HCT116 (cell line): Measurements from ENCODE around the gene MTFR2.

ENCODE experiments used
- EGR1 ChIP-seq: IDR thresholded peaks from 2 replicates; pipeline ENCODE4 v1.6.1; 2012; ENCODE audit warnings: low read depth
- EZH2 ChIP-seq: fragments of 200-600 bp; sonication (generic); IDR thresholded peaks from 2 replicates; pipeline ENCODE4 v1.6.1; 2017; ENCODE audit warnings: antibody characterized with exemption, mixed run types
- EZH2phosphoT487 ChIP-seq: fragments of 200-600 bp; IDR thresholded peaks from 2 replicates; pipeline ENCODE4 v1.6.1; 2018; ENCODE audit warnings: antibody characterized with exemption, borderline replicate concordance
- FOSL1 ChIP-seq: IDR thresholded peaks from 2 replicates; pipeline ENCODE4 v1.6.1; 2012; ENCODE audit warnings: low read depth
- JUND ChIP-seq: IDR thresholded peaks from 2 replicates; pipeline ENCODE4 v1.6.1; 2012
- POLR2A ChIP-seq: IDR thresholded peaks from 2 replicates; pipeline ENCODE4 v1.7.0; 2011; ENCODE audit warnings: borderline replicate concordance; ENCODE audit not compliant: insufficient read depth, insufficient read length; ENCODE audit errors: extremely low read depth
- POLR2AphosphoS5 ChIP-seq: IDR thresholded peaks from 2 replicates; pipeline ENCODE4 v1.6.1; 2011; ENCODE audit warnings: mild to moderate bottlenecking, low read depth, low read length, moderate library complexity
- RAD21 ChIP-seq: IDR thresholded peaks from 2 replicates; pipeline ENCODE4 v1.6.1; 2012; ENCODE audit warnings: low read depth, mild to moderate bottlenecking
- SIN3A ChIP-seq: IDR thresholded peaks from 2 replicates; pipeline ENCODE4 v1.6.1; 2012; ENCODE audit warnings: low read depth
- ZFX ChIP-seq: fragments of 450-650 bp; IDR thresholded peaks from 2 replicates; pipeline ENCODE4 v1.6.1; 2017
- ZNF274 ChIP-seq: fragments of 200-500 bp; sonication (Bioruptor generic); IDR thresholded peaks from 2 replicates; pipeline ENCODE4 v1.6.1; 2014; ENCODE audit warnings: mild to moderate bottlenecking, low read depth, low read length, inconsistent platforms
- TF ChIP-seq, protein P1 (sequence below), 3 experiments: fragments of 200-600 bp in 1 of 3; sonication (generic) in 1 of 3; IDR thresholded peaks in 2 of 3; conservative IDR thresholded peaks in 1 of 3; 2 replicates each; pipeline ENCODE4 v1.5.1; 2012 to 2017; ENCODE audit warnings: low read depth in 2 of 3, low read length in 2 of 3, antibody characterized with exemption in 1 of 3, borderline replicate concordance in 1 of 3, control low read depth in 1 of 3, mild to moderate bottlenecking in 1 of 3, mixed read lengths in 1 of 3, mixed run types in 1 of 3, moderate library complexity in 1 of 3; ENCODE audit not compliant: insufficient read depth in 1 of 3
- TF ChIP-seq, protein P2 (sequence below): IDR thresholded peaks from 2 replicates; pipeline ENCODE4 v1.6.1; 2012

- TF ChIP-seq FOSL1 = no peak
- TF ChIP-seq EZH2 = no peak
- TF ChIP-seq, protein P1, sequence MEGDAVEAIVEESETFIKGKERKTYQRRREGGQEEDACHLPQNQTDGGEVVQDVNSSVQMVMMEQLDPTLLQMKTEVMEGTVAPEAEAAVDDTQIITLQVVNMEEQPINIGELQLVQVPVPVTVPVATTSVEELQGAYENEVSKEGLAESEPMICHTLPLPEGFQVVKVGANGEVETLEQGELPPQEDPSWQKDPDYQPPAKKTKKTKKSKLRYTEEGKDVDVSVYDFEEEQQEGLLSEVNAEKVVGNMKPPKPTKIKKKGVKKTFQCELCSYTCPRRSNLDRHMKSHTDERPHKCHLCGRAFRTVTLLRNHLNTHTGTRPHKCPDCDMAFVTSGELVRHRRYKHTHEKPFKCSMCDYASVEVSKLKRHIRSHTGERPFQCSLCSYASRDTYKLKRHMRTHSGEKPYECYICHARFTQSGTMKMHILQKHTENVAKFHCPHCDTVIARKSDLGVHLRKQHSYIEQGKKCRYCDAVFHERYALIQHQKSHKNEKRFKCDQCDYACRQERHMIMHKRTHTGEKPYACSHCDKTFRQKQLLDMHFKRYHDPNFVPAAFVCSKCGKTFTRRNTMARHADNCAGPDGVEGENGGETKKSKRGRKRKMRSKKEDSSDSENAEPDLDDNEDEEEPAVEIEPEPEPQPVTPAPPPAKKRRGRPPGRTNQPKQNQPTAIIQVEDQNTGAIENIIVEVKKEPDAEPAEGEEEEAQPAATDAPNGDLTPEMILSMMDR (IDR thresholded peaks at IDR 0.05 in 2 of 3, conservative IDR thresholded peaks at IDR 0.05 in 1 of 3; ENCODE audit: borderline replicate concordance in 1 of 3, insufficient read depth in 1 of 3, low read depth in 2 of 3, low read length in 2 of 3) = no peak
- no peak for TF ChIP-seq EGR1
- no peak for TF ChIP-seq POLR2AphosphoS5
- TF ChIP-seq RAD21 = no peak
- TF ChIP-seq SIN3A = no peak
- TF ChIP-seq, protein P2, sequence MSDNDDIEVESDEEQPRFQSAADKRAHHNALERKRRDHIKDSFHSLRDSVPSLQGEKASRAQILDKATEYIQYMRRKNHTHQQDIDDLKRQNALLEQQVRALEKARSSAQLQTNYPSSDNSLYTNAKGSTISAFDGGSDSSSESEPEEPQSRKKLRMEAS = no peak
- no peak for TF ChIP-seq EZH2phosphoT487
- TF ChIP-seq POLR2A = no peak
- no peak for TF ChIP-seq JUND
- no peak for TF ChIP-seq ZFX
- no peak for TF ChIP-seq ZNF274
Measured at GRCh38 chr6:136209496-136209895, 40.6 kb downstream of the MTFR2 start.
